Liver (tissue), 3 donors: Measurements from ENCODE around the gene XAB2.

Experiments used
- EGR1 ChIP-seq, 2 donors: IDR thresholded peaks; 2 replicates each; pipeline ENCODE4 v1.6.1; 2016 to 2018; ENCODE audit warnings: antibody characterized with exemption in 2 of 2, low read depth in 2 of 2
- REST ChIP-seq: IDR thresholded peaks from 2 replicates; pipeline ENCODE4 v1.6.1; 2016; ENCODE audit warnings: antibody characterized with exemption, mild to moderate bottlenecking
- RXRA ChIP-seq, 2 donors: IDR thresholded peaks; 2 replicates each; pipeline ENCODE4 v1.6.1; 2017 to 2018; ENCODE audit warnings: antibody characterized with exemption in 2 of 2, mild to moderate bottlenecking in 1 of 2
- TAF1 ChIP-seq: conservative IDR thresholded peaks from 2 replicates; pipeline ENCODE4 v1.6.1; 2016; ENCODE audit warnings: antibody characterized with exemption, mild to moderate bottlenecking
- YY1 ChIP-seq: IDR thresholded peaks from 2 replicates; pipeline ENCODE4 v1.6.1; 2016; ENCODE audit warnings: antibody characterized with exemption, mild to moderate bottlenecking
- TF ChIP-seq, protein P1 (sequence below): fragments of 150-350 bp; IDR thresholded peaks from 2 replicates; pipeline ENCODE4 v1.5.1; 2017; ENCODE audit warnings: improper control_type of control experiment, low read depth, low read length; ENCODE audit not compliant: missing input control
- donor health status: healthy.
- donor health status: healthy.

- TF ChIP-seq YY1, result no peak
- TF ChIP-seq, protein P1, sequence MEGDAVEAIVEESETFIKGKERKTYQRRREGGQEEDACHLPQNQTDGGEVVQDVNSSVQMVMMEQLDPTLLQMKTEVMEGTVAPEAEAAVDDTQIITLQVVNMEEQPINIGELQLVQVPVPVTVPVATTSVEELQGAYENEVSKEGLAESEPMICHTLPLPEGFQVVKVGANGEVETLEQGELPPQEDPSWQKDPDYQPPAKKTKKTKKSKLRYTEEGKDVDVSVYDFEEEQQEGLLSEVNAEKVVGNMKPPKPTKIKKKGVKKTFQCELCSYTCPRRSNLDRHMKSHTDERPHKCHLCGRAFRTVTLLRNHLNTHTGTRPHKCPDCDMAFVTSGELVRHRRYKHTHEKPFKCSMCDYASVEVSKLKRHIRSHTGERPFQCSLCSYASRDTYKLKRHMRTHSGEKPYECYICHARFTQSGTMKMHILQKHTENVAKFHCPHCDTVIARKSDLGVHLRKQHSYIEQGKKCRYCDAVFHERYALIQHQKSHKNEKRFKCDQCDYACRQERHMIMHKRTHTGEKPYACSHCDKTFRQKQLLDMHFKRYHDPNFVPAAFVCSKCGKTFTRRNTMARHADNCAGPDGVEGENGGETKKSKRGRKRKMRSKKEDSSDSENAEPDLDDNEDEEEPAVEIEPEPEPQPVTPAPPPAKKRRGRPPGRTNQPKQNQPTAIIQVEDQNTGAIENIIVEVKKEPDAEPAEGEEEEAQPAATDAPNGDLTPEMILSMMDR, result no peak
- no peak for TF ChIP-seq EGR1 (IDR thresholded peaks at IDR 0.05; ENCODE audit: low read depth in 2 of 2)
- no peak for TF ChIP-seq RXRA (IDR thresholded peaks at IDR 0.05)
- TF ChIP-seq TAF1, result no peak
- TF ChIP-seq REST, result no peak
Measured at GRCh38 chr19:7575434-7576040, 53.8 kb downstream of the XAB2 start.
